Activated naive CD8-positive, alpha-beta T cell treated with anti-CD3 and anti-CD28 coated beads, Interleukin-2, amount 50 U/mL, for 16 hours (primary cell): ENCODE data around the gene ORC4.

ENCODE experiments used
- DNase-seq: peaks from one replicate; pipeline ENCODE4 v3.0.0-alpha.2; 2020; ENCODE audit warnings: low read depth, low spot score

The ORC4 gene

GRCh38 chr2:147934881-147935620, 85.5 kb downstream of the ORC4 start:
- DNase-seq = no peak

- no peak for DNase-seq
These were observed 86.6 kb downstream of the ORC4 start for GRCh38 chr2:147933931-147934330.

DNA sequence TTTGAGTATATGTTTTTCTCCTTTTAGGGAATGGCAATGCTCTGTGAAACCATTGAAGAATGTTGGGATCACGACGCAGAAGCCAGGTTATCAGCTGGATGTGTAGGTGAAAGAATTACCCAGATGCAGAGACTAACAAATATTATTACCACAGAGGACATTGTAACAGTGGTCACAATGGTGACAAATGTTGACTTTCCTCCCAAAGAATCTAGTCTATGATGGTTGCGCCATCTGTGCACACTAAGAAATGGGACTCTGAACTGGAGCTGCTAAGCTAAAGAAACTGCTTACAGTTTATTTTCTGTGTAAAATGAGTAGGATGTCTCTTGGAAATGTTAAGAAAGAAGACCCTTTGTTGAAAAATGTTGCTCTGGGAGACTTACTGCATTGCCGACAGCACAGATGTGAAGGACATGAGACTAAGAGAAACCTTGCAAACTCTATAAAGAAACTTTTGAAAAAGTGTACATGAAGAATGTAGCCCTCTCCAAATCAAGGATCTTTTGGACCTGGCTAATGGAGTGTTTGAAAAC, 93.4 kb downstream of the ORC4 start:
- DNase-seq = no peak

DNA sequence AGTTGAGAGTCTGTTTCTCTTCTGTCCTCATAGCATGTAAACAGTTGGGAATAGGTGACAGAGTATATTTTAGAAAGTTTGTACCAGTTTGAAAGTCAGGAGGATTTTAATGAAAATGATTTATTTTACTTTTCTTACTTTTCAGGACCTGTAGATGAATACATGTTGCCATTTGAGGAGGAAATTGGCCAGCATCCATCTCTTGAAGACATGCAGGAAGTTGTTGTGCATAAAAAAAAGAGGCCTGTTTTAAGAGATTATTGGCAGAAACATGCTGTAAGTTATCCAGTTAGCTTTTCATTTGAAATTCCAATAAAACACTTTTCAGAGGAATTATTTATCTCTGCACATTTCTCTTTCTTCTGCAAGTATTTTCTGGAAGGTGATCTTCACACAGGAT, 94.7 kb downstream of the ORC4 start:
- DNase-seq = no peak

DNA sequence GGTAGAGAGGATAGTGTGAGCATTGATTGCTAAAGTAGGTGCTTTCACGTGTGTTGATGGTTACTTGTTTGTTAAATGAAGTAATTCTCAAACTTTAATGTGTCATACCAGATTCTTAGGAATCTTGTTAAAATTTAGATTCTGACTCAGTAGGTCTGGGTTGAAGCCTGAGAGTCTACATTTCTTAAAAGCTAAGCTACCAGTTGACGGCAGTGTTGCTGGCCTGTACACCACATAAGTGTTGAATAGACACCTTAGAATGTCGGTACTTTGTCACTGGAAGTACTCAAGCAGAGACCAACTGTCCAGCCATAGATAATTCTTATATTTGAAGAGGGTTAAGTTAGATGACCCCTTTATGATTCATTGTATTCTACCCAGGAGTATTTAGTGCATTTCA, 95.9 kb downstream of the ORC4 start:
- DNase-seq = no peak

DNA sequence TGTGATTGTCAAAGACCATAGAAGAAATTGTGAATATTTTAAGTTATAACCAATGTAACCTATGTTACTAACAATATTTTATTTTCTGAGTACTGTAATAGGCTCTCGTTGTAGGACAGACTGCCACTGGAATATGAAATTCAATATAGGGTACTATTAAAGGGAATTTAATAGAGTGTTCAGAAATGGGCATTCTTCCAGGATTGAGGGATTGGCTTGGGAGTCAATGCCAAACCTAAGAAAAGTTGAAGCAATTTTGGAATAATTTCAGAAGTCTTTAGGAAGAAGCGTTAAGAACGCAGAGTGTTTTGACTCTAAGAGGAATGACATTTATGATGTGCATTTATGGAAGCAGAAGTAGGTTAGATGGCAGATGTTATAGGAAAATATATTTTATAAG, 96.7 kb downstream of the ORC4 start:
- DNase-seq = no peak

GRCh38 chr2:147917161-147917560, 103.4 kb downstream of the ORC4 start:
- DNase-seq = no peak

DNA sequence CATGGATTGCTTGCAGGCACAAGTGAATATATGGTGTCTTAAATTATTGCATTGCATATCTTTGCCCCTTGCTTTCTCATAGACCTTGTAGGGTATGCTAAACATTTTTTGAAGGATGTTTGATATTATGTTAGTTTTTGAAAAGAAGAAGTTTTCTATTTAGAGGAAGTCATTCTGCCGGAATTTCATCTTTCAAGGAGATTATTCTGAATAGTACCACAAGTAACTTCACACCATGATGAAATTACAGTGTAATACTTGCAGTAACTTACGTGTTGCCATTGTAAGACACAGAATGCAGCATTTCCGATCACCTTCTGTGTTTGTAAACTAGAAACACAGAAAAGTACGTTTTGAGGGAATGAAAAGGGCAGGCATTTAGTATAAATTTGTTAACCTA, 103.8 kb downstream of the ORC4 start:
- DNase-seq = no peak

- DNase-seq = no peak
These were observed 104.5 kb downstream of the ORC4 start for GRCh38 chr2:147916067-147916466.

- DNase-seq = no peak
These were observed 106.6 kb downstream of the ORC4 start for GRCh38 chr2:147913701-147914480.

DNA sequence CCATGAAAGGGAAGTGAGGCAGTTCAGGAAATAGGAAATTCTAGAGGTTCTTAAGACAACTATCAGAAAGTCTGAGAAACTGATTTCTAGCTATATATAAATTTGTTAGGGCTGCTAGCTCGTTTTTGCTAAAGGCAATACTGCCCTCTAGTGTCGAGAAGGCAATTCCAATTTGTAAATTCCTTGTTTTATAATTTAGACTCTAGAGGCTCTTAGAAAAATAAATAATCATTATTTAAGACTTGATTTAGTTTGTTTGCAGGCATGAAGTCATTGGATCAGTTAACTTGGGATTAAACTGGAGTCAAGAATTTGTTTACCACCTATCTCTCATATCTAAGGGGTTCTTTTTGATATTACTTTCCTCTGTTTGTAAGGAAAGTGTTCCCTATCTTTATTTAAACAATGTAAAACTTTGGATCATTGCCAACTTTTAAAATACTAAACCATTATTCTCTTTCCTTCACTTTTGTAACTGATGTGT, 109.5 kb downstream of the ORC4 start:
- DNase-seq = no peak

GRCh38 chr2:147909178-147909577, 111.4 kb downstream of the ORC4 start:
- no peak for DNase-seq

- no peak for DNase-seq
These were observed 116.5 kb downstream of the ORC4 start for GRCh38 chr2:147904051-147904450.

DNA sequence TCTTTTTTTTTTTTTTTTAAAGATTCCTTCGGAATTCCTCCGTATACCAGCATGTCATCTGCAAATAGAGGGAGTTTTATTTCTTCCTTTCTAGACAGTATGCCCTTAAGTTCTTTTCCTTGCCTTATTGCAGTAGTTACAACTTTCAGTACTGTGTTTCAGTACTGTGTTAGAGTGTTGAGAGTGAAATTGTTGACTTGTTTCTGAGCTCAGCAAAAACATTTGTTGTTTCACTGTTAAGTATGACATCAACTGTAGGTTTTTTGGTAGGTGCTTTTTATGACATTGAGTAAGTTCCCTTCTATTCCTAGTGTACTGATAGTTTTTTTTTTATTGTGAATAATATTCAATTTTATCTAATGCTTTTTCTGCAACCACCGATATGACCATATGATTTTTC, 131.9 kb downstream of the ORC4 start:
- no peak for DNase-seq

DNA sequence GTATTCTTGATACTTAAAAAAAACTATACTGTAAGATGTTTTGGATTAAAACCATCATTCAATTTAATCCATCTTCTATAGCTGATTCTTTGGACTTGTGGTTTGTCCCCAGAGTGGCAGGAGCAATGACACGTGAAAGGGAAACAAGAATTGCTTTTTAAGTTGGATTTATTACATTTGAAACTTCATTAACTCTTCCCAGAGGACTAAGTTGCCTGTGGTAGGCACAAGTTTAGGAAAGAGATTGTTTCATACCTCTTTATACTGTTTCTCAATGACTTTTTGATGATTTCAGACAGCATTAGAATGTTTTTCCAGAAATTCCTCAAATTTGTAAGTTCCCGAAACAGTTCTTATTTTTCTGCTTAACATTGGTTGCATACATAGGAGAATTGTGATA, 134.4 kb downstream of the ORC4 start:
- DNase-seq = no peak

- no peak for DNase-seq
These were observed 135.7 kb downstream of the ORC4 start for GRCh38 chr2:147884830-147885229.

DNA sequence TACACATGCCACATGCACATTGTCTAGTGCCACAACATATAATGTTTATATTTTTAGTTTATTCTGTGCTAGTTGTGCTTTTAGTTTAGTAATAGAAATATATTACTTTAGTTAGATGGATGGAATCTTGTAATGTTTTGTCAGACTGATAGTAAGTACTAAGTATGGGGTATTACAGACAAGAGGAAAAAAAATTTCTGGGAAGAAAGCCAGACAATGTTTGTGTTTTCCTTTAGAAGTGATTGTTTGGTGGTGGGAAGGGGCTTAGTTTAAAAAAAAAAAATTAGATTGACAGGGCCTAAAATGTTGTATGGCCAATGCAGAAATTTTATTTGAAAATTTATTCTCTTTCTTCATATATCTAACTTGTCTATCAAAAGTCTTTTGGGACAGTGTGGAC, 137.9 kb downstream of the ORC4 start:
- no peak for DNase-seq
